ENCODE results near the gene APOE. TPM values are rescaled to one million over a fixed set of nuclear protein-coding genes. Genes with fewer than 3 reads are reported as not detected.

The APOE gene
- polyA plus RNA-seq (2011; rRNA removed) (9.4 and 12.5 TPM in 2 replicates), polyA plus RNA-seq (2017; fragmentation: RNase III; extraction: RNeasy Plus Mini Kit Qiagen cat#74134 plus additional on column Dnase treatment) (16.2 to 31.9 TPM (median 20.2 TPM) in 3 replicates), polyA minus RNA-seq (2011; rRNA and poly(A)+ RNA removed) (1.7 and 4.0 TPM in 2 replicates)
- 14.3 and 17.4 TPM in 2 replicates for polyA plus RNA-seq (2012; cell fraction: cytosol; rRNA removed)
- 32.0 and 33.0 TPM in 2 replicates for polyA plus RNA-seq (2012; cell fraction: nucleus; rRNA removed)

- FAIRE-seq = no peak
- TF ChIP-seq POLR2AphosphoS2 (conservative IDR thresholded peaks at IDR 0.05; ENCODE audit: low read length) (peak; percentile 86; the same call in 1 of the 2 replicates), CBX8 (IDR thresholded peaks at IDR 0.05) (no peak), FOSB (CRISPR knock-in tag; IDR thresholded peaks at IDR 0.05) (peak; percentile 41; the same call in 1 of the 2 replicates), HOXA7 (CRISPR knock-in tag; IDR thresholded peaks at IDR 0.05) (0 out of 2 replicates have a peak, but pooled peaks have one; percentile 70), TFCP2L1 (CRISPR knock-in tag; IDR thresholded peaks at IDR 0.05) (peak; percentile 55; the same call in 1 of the 2 replicates)
- TF ChIP-seq, protein P1, sequence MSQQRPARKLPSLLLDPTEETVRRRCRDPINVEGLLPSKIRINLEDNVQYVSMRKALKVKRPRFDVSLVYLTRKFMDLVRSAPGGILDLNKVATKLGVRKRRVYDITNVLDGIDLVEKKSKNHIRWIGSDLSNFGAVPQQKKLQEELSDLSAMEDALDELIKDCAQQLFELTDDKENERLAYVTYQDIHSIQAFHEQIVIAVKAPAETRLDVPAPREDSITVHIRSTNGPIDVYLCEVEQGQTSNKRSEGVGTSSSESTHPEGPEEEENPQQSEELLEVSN (IDR thresholded peaks at IDR 0.05; ENCODE audit: borderline replicate concordance, low read depth) = no peak
- ChIA-PET POLR2A (interaction anchor here (0.6 to 2.1 kb wide), 4 partner anchors 15 to 133 kb away, joined by 3 to 7 read pairs (median 6); partner anchors contain the start of genes CLPTM1 and TOMM40), CTCF (interaction anchor here (0.6 to 18.1 kb wide), 15 partner anchors 7 to 154 kb away, joined by 3 to 303 read pairs (median 4); partner anchors contain the start of genes APOC1, APOC2 and CLPTM1)
- Histone ChIP-seq H3K4me2 (peak within 1 kb of the TSS; percentile 81), H3K27ac (peak within 1 kb of the TSS; percentile 26 to 77; a peak in 5 of 6 replicates), H3K4me3 (peak within 1 kb of the TSS; percentile 36), H3K4me1 (peaks cover 36% of the 10 kb centered on the region), H3K9me3 (no peaks in the 10 kb centered on the region)
- no peak for DNase-seq (ENCODE audit: low read depth in 1 of 2, low spot score in 1 of 2)
- peak; percentile 39 to 52 for ATAC-seq
- 30% methylated on average over 17 of the region's 20 CpGs for WGBS (ENCODE audit: missing lambda C conversion rate)
Observed at GRCh38 chr19:44905437-44906160, at the start of gene APOE. Gene APOE, plus strand, starts transcription at chr19:44905796. Its CDS starts 829 bp downstream, at chr19:44906625.

DNA sequence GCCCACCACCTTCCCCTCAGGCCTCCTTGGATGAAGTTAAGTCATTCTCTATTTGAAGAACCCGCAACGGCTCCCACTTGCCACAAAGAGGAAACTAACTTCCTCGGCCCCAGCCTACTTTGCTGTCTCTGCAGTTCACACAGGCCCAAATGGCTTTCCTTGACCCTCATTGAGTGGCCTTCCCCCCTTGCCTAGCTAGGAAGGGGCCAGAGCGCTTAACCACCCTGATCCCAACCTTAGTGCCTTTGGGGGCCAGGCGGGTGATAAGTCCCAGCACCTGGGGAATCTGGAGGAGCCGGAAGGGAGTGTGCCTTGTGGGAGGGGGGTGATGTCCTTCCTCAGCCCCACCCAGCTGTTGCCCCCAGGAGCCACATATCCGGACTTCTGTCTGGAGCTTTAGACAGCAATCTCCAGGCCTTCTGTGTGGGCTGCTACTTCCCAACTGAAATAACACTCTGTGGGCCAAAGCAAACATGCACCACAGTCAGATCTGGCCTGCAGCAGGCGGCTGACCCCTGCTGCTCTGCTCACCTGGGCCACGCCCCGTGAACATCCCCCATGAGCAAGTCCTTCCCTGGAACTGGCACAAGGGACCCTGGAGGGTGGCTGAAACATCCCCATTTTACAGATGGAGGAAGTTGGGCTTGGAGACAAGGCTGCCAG lies 49.0 kb upstream of the APOE start:
- no peak overlapping the region for H3K27ac ChIP-seq
- POLR2A ChIA-PET = no interaction called here
- peak; percentile 18 to 25; a peak in 2 of 6 replicates for ATAC-seq

More for the DNA sequence above, 49.0 kb upstream of the APOE start:
- Histone ChIP-seq H3K4me3 (no peak overlapping the region), H3K9me3 (no peaks in the 10 kb centered on the region), H3K4me2 (no peak overlapping the region), H3K4me1 (peaks cover 3% of the 10 kb centered on the region; the same call in 1 of the 3 replicates)
- TF ChIP-seq BHLHE40 (IDR thresholded peaks at IDR 0.05; ENCODE audit: low read depth, low read length) = no peak
- TF ChIP-seq, protein P2, sequence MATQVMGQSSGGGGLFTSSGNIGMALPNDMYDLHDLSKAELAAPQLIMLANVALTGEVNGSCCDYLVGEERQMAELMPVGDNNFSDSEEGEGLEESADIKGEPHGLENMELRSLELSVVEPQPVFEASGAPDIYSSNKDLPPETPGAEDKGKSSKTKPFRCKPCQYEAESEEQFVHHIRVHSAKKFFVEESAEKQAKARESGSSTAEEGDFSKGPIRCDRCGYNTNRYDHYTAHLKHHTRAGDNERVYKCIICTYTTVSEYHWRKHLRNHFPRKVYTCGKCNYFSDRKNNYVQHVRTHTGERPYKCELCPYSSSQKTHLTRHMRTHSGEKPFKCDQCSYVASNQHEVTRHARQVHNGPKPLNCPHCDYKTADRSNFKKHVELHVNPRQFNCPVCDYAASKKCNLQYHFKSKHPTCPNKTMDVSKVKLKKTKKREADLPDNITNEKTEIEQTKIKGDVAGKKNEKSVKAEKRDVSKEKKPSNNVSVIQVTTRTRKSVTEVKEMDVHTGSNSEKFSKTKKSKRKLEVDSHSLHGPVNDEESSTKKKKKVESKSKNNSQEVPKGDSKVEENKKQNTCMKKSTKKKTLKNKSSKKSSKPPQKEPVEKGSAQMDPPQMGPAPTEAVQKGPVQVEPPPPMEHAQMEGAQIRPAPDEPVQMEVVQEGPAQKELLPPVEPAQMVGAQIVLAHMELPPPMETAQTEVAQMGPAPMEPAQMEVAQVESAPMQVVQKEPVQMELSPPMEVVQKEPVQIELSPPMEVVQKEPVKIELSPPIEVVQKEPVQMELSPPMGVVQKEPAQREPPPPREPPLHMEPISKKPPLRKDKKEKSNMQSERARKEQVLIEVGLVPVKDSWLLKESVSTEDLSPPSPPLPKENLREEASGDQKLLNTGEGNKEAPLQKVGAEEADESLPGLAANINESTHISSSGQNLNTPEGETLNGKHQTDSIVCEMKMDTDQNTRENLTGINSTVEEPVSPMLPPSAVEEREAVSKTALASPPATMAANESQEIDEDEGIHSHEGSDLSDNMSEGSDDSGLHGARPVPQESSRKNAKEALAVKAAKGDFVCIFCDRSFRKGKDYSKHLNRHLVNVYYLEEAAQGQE (IDR thresholded peaks at IDR 0.05) = no peak
- TF ChIP-seq, protein P3, sequence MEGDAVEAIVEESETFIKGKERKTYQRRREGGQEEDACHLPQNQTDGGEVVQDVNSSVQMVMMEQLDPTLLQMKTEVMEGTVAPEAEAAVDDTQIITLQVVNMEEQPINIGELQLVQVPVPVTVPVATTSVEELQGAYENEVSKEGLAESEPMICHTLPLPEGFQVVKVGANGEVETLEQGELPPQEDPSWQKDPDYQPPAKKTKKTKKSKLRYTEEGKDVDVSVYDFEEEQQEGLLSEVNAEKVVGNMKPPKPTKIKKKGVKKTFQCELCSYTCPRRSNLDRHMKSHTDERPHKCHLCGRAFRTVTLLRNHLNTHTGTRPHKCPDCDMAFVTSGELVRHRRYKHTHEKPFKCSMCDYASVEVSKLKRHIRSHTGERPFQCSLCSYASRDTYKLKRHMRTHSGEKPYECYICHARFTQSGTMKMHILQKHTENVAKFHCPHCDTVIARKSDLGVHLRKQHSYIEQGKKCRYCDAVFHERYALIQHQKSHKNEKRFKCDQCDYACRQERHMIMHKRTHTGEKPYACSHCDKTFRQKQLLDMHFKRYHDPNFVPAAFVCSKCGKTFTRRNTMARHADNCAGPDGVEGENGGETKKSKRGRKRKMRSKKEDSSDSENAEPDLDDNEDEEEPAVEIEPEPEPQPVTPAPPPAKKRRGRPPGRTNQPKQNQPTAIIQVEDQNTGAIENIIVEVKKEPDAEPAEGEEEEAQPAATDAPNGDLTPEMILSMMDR (IDR thresholded peaks at IDR 0.05) = no peak
- CTCF ChIA-PET = interaction anchor here (0.6 to 2.4 kb wide), 7 partner anchors 9 to 101 kb away, joined by 3 to 7 read pairs (median 3); no protein-coding TSS in a partner anchor
- FAIRE-seq = no peak
- 80% methylated on average over 10 of the region's 10 CpGs for WGBS (ENCODE audit: missing lambda C conversion rate)
- no peak for DNase-seq (ENCODE audit: low read depth in 1 of 2, low spot score in 1 of 2)
